ENCODE measurements around the gene ARMC7. TPM values are rescaled to one million over a fixed set of nuclear protein-coding genes. Genes with fewer than 3 reads are reported as not detected.
A peak's percentile ranks its signal among the peaks of the same experiment; 100 is the strongest.

The ARMC7 gene
- total and polyA plus RNA-seq, 2 of the 13 experiments (the other 11 are each of a cell fraction or from before 2014, with no cell fraction given) = 3.9 to 4.2 TPM

GRCh38 chr17:75152922-75153779 lies 43.4 kb downstream of the ARMC7 start (continued):
- TF ChIP-seq, protein P1, sequence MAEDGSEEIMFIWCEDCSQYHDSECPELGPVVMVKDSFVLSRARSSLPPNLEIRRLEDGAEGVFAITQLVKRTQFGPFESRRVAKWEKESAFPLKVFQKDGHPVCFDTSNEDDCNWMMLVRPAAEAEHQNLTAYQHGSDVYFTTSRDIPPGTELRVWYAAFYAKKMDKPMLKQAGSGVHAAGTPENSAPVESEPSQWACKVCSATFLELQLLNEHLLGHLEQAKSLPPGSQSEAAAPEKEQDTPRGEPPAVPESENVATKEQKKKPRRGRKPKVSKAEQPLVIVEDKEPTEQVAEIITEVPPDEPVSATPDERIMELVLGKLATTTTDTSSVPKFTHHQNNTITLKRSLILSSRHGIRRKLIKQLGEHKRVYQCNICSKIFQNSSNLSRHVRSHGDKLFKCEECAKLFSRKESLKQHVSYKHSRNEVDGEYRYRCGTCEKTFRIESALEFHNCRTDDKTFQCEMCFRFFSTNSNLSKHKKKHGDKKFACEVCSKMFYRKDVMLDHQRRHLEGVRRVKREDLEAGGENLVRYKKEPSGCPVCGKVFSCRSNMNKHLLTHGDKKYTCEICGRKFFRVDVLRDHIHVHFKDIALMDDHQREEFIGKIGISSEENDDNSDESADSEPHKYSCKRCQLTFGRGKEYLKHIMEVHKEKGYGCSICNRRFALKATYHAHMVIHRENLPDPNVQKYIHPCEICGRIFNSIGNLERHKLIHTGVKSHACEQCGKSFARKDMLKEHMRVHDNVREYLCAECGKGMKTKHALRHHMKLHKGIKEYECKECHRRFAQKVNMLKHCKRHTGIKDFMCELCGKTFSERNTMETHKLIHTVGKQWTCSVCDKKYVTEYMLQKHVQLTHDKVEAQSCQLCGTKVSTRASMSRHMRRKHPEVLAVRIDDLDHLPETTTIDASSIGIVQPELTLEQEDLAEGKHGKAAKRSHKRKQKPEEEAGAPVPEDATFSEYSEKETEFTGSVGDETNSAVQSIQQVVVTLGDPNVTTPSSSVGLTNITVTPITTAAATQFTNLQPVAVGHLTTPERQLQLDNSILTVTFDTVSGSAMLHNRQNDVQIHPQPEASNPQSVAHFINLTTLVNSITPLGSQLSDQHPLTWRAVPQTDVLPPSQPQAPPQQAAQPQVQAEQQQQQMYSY (CRISPR knock-in tag; IDR thresholded peaks at IDR 0.05) = no peak
- TF ChIP-seq ZNF619 (CRISPR knock-in tag; IDR thresholded peaks at IDR 0.05) = no peak
- no peak for TF ChIP-seq U2AF1 (optimal IDR thresholded peaks at IDR 0.05; ENCODE audit: low read depth, low read length)
- 0 out of 2 replicates have a peak, but pooled peaks have one; percentile 32 for TF ChIP-seq KDM5A (IDR thresholded peaks at IDR 0.05; ENCODE audit: borderline replicate concordance, low read length)
- TF ChIP-seq ZZZ3 (CRISPR knock-in tag; IDR thresholded peaks at IDR 0.05; ENCODE audit: borderline replicate concordance) = 0 out of 2 replicates have a peak, but pooled peaks have one; percentile 45
- no peak; the same call in 1 of the 2 replicates for TF ChIP-seq PITX1 (CRISPR knock-in tag; IDR thresholded peaks at IDR 0.05)
- TF ChIP-seq ZC3H13 (CRISPR knock-in tag; IDR thresholded peaks at IDR 0.05) = 0 out of 2 replicates have a peak, but pooled peaks have one; percentile 35
- no peak for TF ChIP-seq NFATC3 (CRISPR knock-in tag; IDR thresholded peaks at IDR 0.05)
- TF ChIP-seq ZBTB33 (CRISPR knock-in tag; IDR thresholded peaks at IDR 0.05) = no peak
- TF ChIP-seq DZIP1 (CRISPR knock-in tag; IDR thresholded peaks at IDR 0.05) = no peak
- no peak for TF ChIP-seq KLF13 (CRISPR knock-in tag; IDR thresholded peaks at IDR 0.05)
- TF ChIP-seq KDM4B (CRISPR knock-in tag; IDR thresholded peaks at IDR 0.05) = no peak
- TF ChIP-seq ZFP36L1 (CRISPR knock-in tag; IDR thresholded peaks at IDR 0.05) = no peak
- peak; percentile 56; the same call in 1 of the 2 replicates for TF ChIP-seq SIN3A (IDR thresholded peaks at IDR 0.05; ENCODE audit: borderline replicate concordance, low read depth, low read length)
- TF ChIP-seq MAZ (IDR thresholded peaks at IDR 0.05; ENCODE audit: borderline replicate concordance, low read depth, low read length) = no peak
- TF ChIP-seq MAZ (CRISPR knock-in tag; IDR thresholded peaks at IDR 0.05; ENCODE audit: low read depth) = no peak
- peak; percentile 9 for TF ChIP-seq YEATS2 (CRISPR knock-in tag; IDR thresholded peaks at IDR 0.05; ENCODE audit: borderline replicate concordance)
- no peak; the same call in 1 of the 2 replicates for TF ChIP-seq NR2F2 (IDR thresholded peaks at IDR 0.05; ENCODE audit: borderline replicate concordance, low read depth)
- no peak for TF ChIP-seq PCBP1 (IDR thresholded peaks at IDR 0.05; ENCODE audit: borderline replicate concordance, low read depth, low read length)
- TF ChIP-seq ZNF766 (CRISPR knock-in tag; IDR thresholded peaks at IDR 0.05; ENCODE audit: borderline replicate concordance) = 0 out of 2 replicates have a peak, but pooled peaks have one; percentile 15
- TF ChIP-seq ZMYM4 (CRISPR knock-in tag; IDR thresholded peaks at IDR 0.05) = no peak
